GM19455 (cell line): ENCODE measurements around the gene TBCEL.
"Not testable (repeated sequence)": the region's sequence is repeated elsewhere in the genome, so short reads cannot be mapped to it uniquely, and the experiment has no call there.

Source experiments
- ATAC-seq: cut with Tn5 transposase; IDR thresholded peaks from one replicate; pipeline ENCODE4 v1.9.1; 2021; ENCODE audit not compliant: unreplicated experiment

TBCEL gene

GRCh38 chr11:121029153-121029552 lies 5.3 kb downstream of the TBCEL start:
- ATAC-seq, result no peak

DNA sequence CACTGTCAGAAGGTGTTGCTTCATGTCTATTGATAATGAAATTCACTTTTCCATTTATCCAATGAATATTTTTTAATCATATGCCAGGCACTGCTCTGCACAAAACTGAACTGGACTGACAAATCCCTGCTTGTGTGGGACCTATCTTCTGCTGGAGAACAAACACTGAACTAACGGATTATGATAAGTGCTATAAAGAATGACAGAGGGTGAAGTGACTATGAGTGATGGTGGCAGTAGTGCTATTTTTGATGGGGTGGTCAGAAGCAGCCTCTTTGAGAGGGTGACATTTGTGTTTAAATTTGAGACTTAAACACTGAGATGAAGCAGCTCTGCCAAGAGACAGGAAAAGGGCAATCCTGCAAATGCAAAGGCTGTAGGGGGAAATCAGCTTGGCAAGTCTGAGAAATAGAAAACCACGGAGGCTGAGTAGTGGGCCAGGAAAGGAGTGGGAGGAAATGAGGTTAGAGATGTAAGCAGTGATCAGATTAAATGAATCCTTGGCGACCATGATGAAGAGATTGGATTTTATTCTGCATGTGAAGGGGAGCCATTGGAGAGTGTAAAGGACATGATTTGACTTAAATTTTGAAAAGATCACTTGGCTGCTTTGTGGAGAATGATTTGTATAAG lies 6.0 kb downstream of the TBCEL start:
- ATAC-seq, result no peak

DNA sequence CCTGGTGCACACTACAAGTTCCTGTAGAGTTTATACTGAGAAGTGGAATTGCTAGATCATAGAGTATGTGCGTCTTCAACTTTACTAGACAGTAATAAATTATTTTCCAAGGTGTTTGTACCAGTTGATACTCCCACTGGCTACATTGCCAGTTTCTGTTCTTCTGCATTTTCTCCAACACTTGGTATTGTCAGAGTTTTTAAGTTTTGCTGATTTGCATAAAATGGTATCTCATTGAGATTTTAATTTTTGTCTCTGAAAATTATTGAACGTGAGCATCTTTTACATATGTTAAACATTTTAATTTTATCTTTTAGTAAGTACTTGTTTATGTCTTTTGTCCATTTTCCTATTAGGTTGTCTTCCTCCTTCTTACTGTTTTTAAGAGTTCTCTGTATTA lies 7.3 kb downstream of the TBCEL start:
- no peak for ATAC-seq

GRCh38 chr11:121031648-121032047 lies 7.7 kb downstream of the TBCEL start:
- ATAC-seq, result not testable (repeated sequence)

DNA sequence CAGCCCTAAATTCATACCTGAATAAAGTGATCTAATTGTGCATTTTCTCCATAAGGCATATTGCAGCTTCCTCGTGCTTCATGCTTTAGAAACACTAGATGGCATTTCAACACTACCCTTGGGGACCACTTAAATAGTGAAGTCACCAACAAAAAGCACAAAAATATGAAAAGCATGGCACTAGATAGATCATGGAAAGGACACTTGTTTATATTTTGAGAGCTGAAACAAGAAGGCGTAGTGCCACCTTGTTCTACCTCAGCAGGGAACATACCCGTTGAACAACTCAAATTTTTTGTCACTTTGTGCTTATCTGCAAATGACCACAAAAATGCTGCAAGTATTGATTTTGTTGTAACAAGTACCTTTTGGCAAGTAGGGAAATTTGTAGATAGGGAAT lies 8.6 kb downstream of the TBCEL start:
- ATAC-seq, result no peak

DNA sequence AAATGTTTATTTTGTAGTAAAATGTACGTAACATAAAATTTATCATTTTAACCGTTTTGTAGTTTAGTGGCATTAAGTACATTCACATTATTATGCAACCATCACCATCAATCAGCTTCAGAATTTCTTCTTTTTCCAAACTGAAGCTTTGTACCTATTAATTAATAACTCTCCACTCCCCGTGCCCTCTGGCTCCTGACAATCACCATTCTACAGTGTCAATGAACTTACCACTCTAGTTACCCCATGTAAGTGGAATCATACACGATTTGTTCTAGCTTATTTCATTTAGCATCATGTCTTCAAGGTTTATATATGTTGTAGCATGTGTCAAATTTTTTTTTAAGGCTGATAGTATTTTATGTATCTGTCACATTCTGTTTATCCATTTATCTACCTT lies 9.7 kb downstream of the TBCEL start:
- no peak for ATAC-seq

DNA sequence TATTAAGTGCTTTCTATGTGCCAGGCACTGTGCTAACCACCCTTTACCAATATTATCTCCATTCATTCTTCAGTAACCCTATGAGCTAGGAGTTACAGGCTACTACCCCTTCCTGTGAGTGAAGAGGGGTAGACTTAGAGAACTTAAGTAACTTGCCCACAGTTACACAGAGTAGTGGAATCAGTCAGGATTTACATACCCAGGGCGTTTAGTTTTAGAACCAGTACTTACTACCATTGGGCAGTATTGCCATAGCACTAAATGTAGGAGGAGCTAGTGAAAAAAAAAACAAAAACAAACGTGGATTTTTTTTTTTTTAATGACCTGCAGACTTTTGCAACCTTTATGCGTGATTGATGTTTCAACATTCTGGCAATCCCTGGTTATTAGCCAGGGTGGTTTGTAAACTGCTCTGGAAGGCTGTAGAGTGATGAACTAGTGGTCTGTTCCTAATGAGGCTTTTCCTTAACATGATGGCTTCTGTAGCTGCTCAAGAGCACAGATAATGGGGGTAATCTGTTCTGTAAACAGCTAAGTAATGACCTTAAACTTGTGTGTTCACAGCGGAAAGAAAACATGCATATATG lies 11.4 kb downstream of the TBCEL start:
- ATAC-seq, result no peak

- ATAC-seq, result no peak
These were observed 11.9 kb downstream of the TBCEL start for GRCh38 chr11:121035780-121036179.

DNA sequence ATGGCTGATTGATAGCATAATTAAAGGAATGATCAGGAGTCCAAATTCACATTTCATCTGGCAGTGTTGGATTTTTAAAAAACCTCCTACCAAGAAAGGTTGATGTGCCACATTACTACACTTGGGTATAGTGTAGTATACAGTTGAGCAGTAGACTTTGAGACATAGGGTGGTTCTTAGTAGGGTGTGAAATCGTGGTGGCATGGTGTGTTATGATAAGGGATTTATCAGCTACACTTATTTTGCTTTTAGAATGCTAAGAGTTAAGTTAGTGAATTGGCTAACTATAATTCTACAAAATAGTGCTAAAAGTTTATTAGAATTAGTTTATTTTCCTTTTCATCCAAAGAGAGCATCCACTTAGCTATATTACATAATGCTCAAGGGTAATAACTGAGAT lies 13.1 kb downstream of the TBCEL start:
- ATAC-seq, result no peak

DNA sequence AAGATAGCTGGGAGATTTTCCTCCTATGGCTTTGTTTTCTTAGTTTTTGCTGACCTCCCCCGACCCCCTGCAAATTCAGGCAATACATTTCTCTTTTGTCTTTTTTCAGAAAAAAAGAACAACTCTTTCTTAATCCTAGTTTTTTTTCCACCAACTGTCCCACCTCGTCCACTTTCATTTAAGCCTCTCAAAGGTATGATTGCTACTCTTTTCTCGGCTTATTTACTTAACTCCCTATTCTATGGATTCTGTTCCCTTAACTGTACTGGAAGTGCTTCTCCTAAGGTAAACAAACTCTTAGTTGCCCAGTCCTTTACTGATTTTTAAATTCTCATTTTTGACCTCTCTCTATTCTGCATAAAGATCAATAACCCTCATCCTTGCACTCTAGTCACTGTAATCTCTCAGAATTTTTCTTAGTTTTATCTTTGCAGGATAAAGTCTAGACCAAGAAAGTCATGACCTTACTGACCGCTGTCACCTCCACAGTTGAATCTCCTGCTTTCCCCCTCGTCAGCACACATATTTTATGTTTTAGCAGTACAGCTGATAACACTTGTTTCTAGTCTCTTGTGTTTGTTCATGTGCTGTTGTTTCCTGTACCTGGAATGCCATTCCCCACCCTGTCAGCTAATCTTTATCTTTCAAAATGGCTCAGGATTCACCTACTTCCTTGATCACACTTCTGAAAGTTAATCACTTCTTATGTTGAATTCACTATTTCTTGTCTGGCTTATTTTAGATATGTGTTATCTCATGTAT lies 14.9 kb downstream of the TBCEL start:
- ATAC-seq, result no peak

GRCh38 chr11:121039971-121040613 lies 16.2 kb downstream of the TBCEL start:
- no peak for ATAC-seq

GRCh38 chr11:121040614-121041002 lies 16.7 kb downstream of the TBCEL start:
- ATAC-seq, result no peak

DNA sequence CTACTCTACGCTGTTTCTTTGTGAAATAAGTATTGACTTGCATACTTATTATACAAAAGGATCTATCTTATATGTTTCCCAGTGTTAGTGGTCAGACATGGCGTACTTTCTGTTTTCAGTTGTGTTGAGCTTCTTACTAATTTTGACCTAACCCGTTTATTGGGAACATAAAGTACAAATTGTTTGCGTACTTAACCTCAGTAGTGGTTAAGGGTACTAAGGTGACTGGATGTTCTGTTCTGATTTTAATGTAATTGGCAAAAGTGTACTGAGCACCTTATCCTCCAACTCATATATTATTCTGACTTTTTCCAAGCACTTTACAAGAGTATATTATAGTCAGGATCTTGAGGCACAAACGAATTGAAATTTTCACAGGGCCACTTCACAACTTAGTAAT lies 17.2 kb downstream of the TBCEL start:
- ATAC-seq, result no peak

DNA sequence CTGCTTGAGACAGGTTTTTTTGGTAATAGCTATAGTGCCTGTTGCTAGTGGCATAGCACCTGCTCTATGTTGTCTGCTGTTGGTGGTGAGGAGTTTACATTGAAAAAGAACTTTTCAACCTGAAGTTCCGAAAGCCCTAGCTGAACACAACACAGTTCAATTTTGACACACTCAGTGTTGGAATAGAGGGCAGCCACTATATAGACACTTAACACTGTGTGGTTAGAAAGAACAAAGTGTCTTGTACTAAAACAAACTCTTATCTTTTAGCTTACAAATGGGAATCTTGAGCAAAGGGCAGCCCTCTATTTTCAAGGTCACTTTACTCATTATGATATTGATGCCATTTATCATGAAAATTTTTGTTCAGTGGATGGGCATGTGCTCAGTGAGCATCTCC lies 18.4 kb downstream of the TBCEL start:
- ATAC-seq, result no peak

- no peak for ATAC-seq
These were observed 24.0 kb downstream of the TBCEL start for GRCh38 chr11:121047926-121048325.

- ATAC-seq, result no peak
These were observed 24.7 kb downstream of the TBCEL start for GRCh38 chr11:121048464-121049233.

DNA sequence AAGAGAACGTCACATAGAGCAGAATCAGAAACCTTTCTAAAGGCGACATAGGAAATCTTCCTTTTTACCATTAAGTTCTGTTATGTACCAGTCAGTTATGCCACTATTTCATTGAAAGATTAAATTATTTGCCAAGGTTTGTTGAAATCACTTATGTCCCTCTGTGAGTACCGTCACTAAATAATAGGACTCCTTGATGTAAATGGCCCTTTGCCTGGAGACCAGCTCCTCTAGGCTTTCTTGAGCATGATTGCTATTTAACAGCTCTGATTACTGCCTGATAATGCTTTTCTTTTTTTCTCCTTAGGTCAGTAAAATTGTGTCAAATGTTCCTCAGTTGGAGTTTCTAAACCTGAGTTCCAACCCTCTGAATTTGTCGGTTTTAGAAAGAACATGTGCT lies 29.3 kb downstream of the TBCEL start:
- no peak for ATAC-seq

DNA sequence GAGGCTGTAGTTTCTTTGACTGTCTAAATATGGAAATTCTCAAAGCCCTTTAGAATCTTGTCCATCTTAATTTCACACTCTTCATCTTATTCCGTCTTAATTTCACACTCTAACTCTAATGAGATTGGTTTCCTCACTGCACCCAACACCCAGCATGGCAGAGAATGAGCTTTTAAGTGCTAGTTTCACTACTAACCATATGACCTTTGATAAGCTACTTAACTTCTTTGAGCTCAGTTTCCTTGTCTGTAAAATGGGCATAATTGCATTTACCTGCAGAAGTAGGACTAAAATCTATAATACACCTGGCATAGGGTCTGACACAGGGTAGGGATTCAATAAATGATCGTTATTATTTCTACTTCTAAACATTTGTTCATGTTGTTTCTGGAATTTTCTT lies 30.4 kb downstream of the TBCEL start:
- no peak for ATAC-seq

DNA sequence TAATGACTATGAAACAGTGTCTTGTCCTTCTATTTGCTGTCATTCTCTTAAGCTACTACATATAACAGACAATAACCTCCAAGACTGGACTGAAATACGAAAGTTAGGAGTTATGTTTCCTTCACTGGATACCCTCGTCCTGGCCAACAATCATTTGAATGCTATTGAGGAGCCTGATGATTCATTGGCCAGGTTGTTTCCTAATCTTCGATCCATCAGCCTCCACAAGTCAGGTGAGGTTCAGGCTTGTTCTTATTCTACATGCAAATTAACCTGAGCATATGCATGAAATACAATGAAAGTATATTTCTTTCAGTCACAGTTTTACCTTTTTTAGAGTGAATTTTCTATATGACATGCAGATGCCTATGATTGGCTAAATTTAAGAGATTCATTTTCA lies 31.2 kb downstream of the TBCEL start:
- ATAC-seq, result no peak

GRCh38 chr11:121057922-121058321 lies 34.0 kb downstream of the TBCEL start:
- no peak for ATAC-seq

GRCh38 chr11:121058941-121059340 lies 35.0 kb downstream of the TBCEL start:
- no peak for ATAC-seq
